HG03139 (cell line): ENCODE results near the gene P4HA2.
"Not testable (repeated sequence)": the region's sequence is repeated elsewhere in the genome, so short reads cannot be mapped to it uniquely, and the experiment has no call there.

Source experiments
- ATAC-seq: cut with Tn5 transposase; IDR thresholded peaks from one replicate; pipeline ENCODE4 v1.9.1; 2021; ENCODE audit not compliant: unreplicated experiment

P4HA2 gene

GRCh38 chr5:132145326-132145725 lies 82.3 kb downstream of the P4HA2 start:
- not testable (repeated sequence) for ATAC-seq

GRCh38 chr5:132143148-132143547 lies 84.5 kb downstream of the P4HA2 start:
- ATAC-seq, result no peak

GRCh38 chr5:132142459-132142858 lies 85.2 kb downstream of the P4HA2 start:
- ATAC-seq, result no peak
